Measurements from ENCODE around the gene ZCWPW1. TPM values are rescaled to one million over a fixed set of nuclear protein-coding genes. Genes with fewer than 3 reads are reported as not detected.
"Not testable (repeated sequence)": the region's sequence is repeated elsewhere in the genome, so short reads cannot be mapped to it uniquely, and the experiment has no call there.

The ZCWPW1 gene
- total RNA-seq, 1 experiment from 2014 or later, result 4.1 TPM

- CTCF ChIA-PET, result no interaction called here
- no TSS peak for BruUV-seq (replicated peaks)
- intact Hi-C loops (cut with micrococcal nuclease; ENCODE audit: unreplicated experiment), result no loop called here
These were observed 24.0 kb upstream of the ZCWPW1 start for GRCh38 chr7:100452513-100452912.

GRCh38 chr7:100449190-100449795, 20.8 kb upstream of the ZCWPW1 start:
- Mint-ChIP-seq H3K27me3 (ENCODE audit: unreplicated experiment) (no peaks in the 10 kb centered on the region), H3K27ac (ENCODE audit: unreplicated experiment) (no peak overlapping the region), H3K4me3 (ENCODE audit: low read depth, unreplicated experiment) (no peak overlapping the region), H3K4me1 (ENCODE audit: low read depth, unreplicated experiment) (no peaks in the 10 kb centered on the region), H3K9me3 (ENCODE audit: low read depth, unreplicated experiment) (no peaks in the 10 kb centered on the region), H3K36me3 (ENCODE audit: insufficient read depth, unreplicated experiment) (peaks cover 9% of the 10 kb centered on the region)
- CTCF ChIA-PET, result interaction anchor here (0.7 kb wide), 1 partner anchor 338 kb away, joined by 6 read pairs; no protein-coding TSS in a partner anchor
- DNase-seq, result no peak
- intact Hi-C loops (cut with micrococcal nuclease; ENCODE audit: unreplicated experiment), result no loop called here
- BruUV-seq (replicated peaks), result no TSS peak
- no peak for TF ChIP-seq CTCF (IDR thresholded peaks at IDR 0.05; ENCODE audit: unreplicated experiment)

More at GRCh38 chr7:100452513-100452912, 24.0 kb upstream of the ZCWPW1 start:
- H3K36me3 Mint-ChIP-seq (ENCODE audit: insufficient read depth, unreplicated experiment), result peaks cover 9% of the 10 kb centered on the region
- H3K9me3 Mint-ChIP-seq (ENCODE audit: low read depth, unreplicated experiment), result no peaks in the 10 kb centered on the region
- H3K27me3 Mint-ChIP-seq (ENCODE audit: unreplicated experiment), result no peaks in the 10 kb centered on the region
- DNase-seq, result no peak
- H3K4me3 Mint-ChIP-seq (ENCODE audit: low read depth, unreplicated experiment), result no peak overlapping the region
- TF ChIP-seq CTCF (IDR thresholded peaks at IDR 0.05; ENCODE audit: unreplicated experiment), result no peak
- no peaks in the 10 kb centered on the region for H3K4me1 Mint-ChIP-seq (ENCODE audit: low read depth, unreplicated experiment)
- H3K27ac Mint-ChIP-seq (ENCODE audit: unreplicated experiment), result no peak overlapping the region

GRCh38 chr7:100447363-100447762, 18.9 kb upstream of the ZCWPW1 start:
- H3K27me3 Mint-ChIP-seq (ENCODE audit: unreplicated experiment); H3K36me3 Mint-ChIP-seq (ENCODE audit: insufficient read depth, unreplicated experiment); H3K27ac Mint-ChIP-seq (ENCODE audit: unreplicated experiment); H3K9me3 Mint-ChIP-seq (ENCODE audit: low read depth, unreplicated experiment); intact Hi-C loops (cut with micrococcal nuclease; ENCODE audit: unreplicated experiment); DNase-seq; H3K4me3 Mint-ChIP-seq (ENCODE audit: low read depth, unreplicated experiment); BruUV-seq (replicated peaks); H3K4me1 Mint-ChIP-seq (ENCODE audit: low read depth, unreplicated experiment): not testable (repeated sequence)
- CTCF ChIA-PET, result interaction anchor here (0.7 kb wide), 1 partner anchor 352 kb away, joined by 5 read pairs; no protein-coding TSS in a partner anchor

GRCh38 chr7:100446040-100446439, 17.5 kb upstream of the ZCWPW1 start:
- no TSS peak for BruUV-seq (replicated peaks)
- Mint-ChIP-seq H3K27me3 (ENCODE audit: unreplicated experiment) (no peaks in the 10 kb centered on the region), H3K27ac (ENCODE audit: unreplicated experiment) (no peak overlapping the region), H3K9me3 (ENCODE audit: low read depth, unreplicated experiment) (no peaks in the 10 kb centered on the region), H3K4me3 (ENCODE audit: low read depth, unreplicated experiment) (no peak overlapping the region), H3K4me1 (ENCODE audit: low read depth, unreplicated experiment) (no peaks in the 10 kb centered on the region), H3K36me3 (ENCODE audit: insufficient read depth, unreplicated experiment) (peaks cover 8% of the 10 kb centered on the region)
- intact Hi-C loops (cut with micrococcal nuclease; ENCODE audit: unreplicated experiment), result no loop called here
- no peak for DNase-seq
- CTCF ChIA-PET, result no interaction called here
- TF ChIP-seq CTCF (IDR thresholded peaks at IDR 0.05; ENCODE audit: unreplicated experiment), result no peak
